ENCODE results near the gene GOLGA5.

DNA sequence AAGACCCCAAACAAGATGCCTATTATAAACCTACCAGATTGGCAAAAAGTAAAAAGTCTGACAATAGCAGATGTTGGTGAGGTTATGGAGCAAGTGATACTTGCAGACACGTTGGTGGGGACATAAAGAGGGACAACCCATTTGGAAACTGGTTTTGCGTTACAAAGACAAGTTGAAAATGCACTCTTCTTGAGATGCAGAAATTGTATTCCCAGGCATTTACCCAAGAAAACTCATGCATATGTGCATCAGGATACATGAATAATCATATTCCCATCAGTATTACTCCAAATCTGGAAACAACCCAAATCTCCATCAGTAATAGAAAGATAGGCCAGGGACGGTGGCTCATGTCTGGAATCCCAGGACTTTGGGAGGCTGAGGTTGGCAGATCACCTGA is 12.8 kb upstream of the GOLGA5 start:
- TF ChIP-seq, protein P1, sequence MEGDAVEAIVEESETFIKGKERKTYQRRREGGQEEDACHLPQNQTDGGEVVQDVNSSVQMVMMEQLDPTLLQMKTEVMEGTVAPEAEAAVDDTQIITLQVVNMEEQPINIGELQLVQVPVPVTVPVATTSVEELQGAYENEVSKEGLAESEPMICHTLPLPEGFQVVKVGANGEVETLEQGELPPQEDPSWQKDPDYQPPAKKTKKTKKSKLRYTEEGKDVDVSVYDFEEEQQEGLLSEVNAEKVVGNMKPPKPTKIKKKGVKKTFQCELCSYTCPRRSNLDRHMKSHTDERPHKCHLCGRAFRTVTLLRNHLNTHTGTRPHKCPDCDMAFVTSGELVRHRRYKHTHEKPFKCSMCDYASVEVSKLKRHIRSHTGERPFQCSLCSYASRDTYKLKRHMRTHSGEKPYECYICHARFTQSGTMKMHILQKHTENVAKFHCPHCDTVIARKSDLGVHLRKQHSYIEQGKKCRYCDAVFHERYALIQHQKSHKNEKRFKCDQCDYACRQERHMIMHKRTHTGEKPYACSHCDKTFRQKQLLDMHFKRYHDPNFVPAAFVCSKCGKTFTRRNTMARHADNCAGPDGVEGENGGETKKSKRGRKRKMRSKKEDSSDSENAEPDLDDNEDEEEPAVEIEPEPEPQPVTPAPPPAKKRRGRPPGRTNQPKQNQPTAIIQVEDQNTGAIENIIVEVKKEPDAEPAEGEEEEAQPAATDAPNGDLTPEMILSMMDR (IDR thresholded peaks at IDR 0.05), result no peak
- TF ChIP-seq POLR2AphosphoS5 (IDR thresholded peaks at IDR 0.05; ENCODE audit: low read depth, low read length) (no peak), TCF7L2 (IDR thresholded peaks at IDR 0.05; ENCODE audit: low read depth, low read length) (no peak)
